ENCODE results near the gene KCNMB2. TPM values are rescaled to one million over a fixed set of nuclear protein-coding genes. Genes with fewer than 3 reads are reported as not detected.

Gene KCNMB2
- total and polyA plus RNA-seq, 4 donors: not detected

DNA sequence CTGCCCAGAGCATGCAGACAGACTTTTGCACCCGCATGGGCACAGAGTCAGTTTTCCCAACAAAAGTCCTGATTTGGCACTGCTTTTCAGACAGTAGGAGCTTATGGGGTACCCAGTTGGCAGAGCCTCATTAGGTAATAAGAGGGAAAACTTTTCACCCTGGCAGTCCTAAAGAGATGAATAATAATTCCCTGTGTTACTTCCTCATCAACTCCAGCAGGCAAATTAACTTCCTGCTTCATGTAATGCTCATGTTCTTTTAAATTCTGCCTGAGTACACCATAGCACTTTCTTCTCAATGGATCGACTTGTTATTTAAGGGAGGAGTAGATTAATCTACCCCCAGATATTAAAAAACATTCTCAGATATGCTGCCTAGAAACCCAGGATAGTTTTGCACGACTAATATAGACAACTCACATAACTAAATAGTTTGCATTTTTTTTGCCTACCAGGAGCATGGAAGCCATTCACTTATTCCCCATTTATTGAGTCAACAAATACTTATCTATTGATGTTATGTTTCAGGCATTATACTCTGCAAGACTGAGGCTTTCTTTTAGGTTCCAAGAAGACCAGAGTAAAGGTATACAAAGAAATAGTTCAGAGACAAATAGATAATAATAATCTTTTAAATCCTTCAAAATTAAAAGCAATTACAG lies 214.5 kb downstream of the KCNMB2 start:
- H3K27ac ChIP-seq (ENCODE audit: low read depth in 1 of 2, low read length in 2 of 2): no peak overlapping the region
- intact Hi-C loops (cut with DNase I): loop anchor here in 1 of 2 donors (2.0 kb wide), 1 partner anchor 72 kb away; no protein-coding TSS in a partner anchor
- H3K4me1 ChIP-seq (ENCODE audit: control insufficient read depth in 1 of 2, insufficient read depth in 2 of 2, low read length in 2 of 2): peaks cover 0 to 2% of the 10 kb centered on the region in 2 donors
- DNase-seq: no peak
- WGBS, 2 donors: 58 to 62% methylated on average over 3 of the region's 3 CpGs
- no peak for ATAC-seq (ENCODE audit: low FRiP score)
- H3K27me3 ChIP-seq (ENCODE audit: control insufficient read depth in 1 of 2, insufficient read depth in 2 of 2, low read length in 1 of 2): no peaks in the 10 kb centered on the region
- peaks cover 6% of the 10 kb centered on the region for H3K9me3 ChIP-seq (ENCODE audit: control insufficient read depth, low read length)
- no peaks in the 10 kb centered on the region for H3K36me3 ChIP-seq (ENCODE audit: control insufficient read depth in 1 of 2, insufficient read depth in 2 of 2, low read length in 1 of 2)
- no peak overlapping the region for H3K4me3 ChIP-seq (ENCODE audit: low read length in 2 of 2)

DNA sequence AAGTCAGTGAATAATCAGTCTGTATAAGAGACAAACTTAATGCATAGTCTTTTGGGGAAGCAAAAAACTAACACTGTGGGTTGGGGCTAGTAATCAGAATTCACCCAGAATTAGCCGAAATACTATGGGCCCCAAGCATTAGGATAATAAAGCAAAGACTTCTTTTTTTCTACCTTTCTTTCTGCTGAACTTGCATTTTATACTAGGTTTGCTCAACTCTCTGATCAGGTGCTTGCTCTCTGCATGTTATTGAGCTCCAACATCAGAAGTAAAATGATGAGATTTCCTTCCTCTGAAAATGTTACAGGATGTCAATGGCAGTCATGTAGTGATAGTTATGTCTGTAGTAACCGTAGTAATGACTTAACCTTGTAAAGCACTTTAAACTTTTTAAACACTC lies 216.6 kb downstream of the KCNMB2 start:
- Histone ChIP-seq H3K9me3 (ENCODE audit: control insufficient read depth, low read length) (peaks cover 3% of the 10 kb centered on the region), H3K36me3 (ENCODE audit: control insufficient read depth in 1 of 2, insufficient read depth in 2 of 2, low read length in 1 of 2) (no peaks in the 10 kb centered on the region), H3K27me3 (ENCODE audit: control insufficient read depth in 1 of 2, insufficient read depth in 2 of 2, low read length in 1 of 2) (no peaks in the 10 kb centered on the region), H3K27ac (ENCODE audit: low read depth in 1 of 2, low read length in 2 of 2) (no peak overlapping the region), H3K4me3 (ENCODE audit: low read length in 2 of 2) (no peak overlapping the region), H3K4me1 (ENCODE audit: control insufficient read depth in 1 of 2, insufficient read depth in 2 of 2, low read length in 2 of 2) (peaks cover 0 to 2% of the 10 kb centered on the region in 2 donors)
- DNase-seq (no peak), ATAC-seq (ENCODE audit: low FRiP score) (no peak)
- 89 to 93% methylated on average over 2 of the region's 2 CpGs for WGBS, 2 donors
- intact Hi-C loops (cut with DNase I): no loop called here

GRCh38 chr3:178754852-178755510 lies 218.7 kb downstream of the KCNMB2 start:
- ATAC-seq (ENCODE audit: low FRiP score): no peak
- no peaks in the 10 kb centered on the region for H3K36me3 ChIP-seq (ENCODE audit: control insufficient read depth in 1 of 2, insufficient read depth in 2 of 2, low read length in 1 of 2)
- intact Hi-C loops (cut with DNase I): no loop called here
- H3K27me3 ChIP-seq (ENCODE audit: control insufficient read depth in 1 of 2, insufficient read depth in 2 of 2, low read length in 1 of 2): no peaks in the 10 kb centered on the region
- no peak overlapping the region for H3K27ac ChIP-seq (ENCODE audit: low read depth in 1 of 2, low read length in 2 of 2)
- H3K9me3 ChIP-seq (ENCODE audit: control insufficient read depth, low read length): peaks cover 3% of the 10 kb centered on the region
- H3K4me3 ChIP-seq (ENCODE audit: low read length in 2 of 2): no peak overlapping the region
- WGBS, 2 donors: 55 to 56% methylated on average over 7 of the region's 7 CpGs
- DNase-seq: no peak
- H3K4me1 ChIP-seq (ENCODE audit: control insufficient read depth in 1 of 2, insufficient read depth in 2 of 2, low read length in 2 of 2): peaks cover 0 to 2% of the 10 kb centered on the region in 2 donors

GRCh38 chr3:178761024-178761423 lies 224.8 kb downstream of the KCNMB2 start:
- Histone ChIP-seq H3K9me3 (ENCODE audit: control insufficient read depth, low read length) (no peaks in the 10 kb centered on the region), H3K27ac (ENCODE audit: low read depth in 1 of 2, low read length in 2 of 2) (no peak overlapping the region), H3K27me3 (ENCODE audit: control insufficient read depth in 1 of 2, insufficient read depth in 2 of 2, low read length in 1 of 2) (no peaks in the 10 kb centered on the region), H3K4me1 (ENCODE audit: control insufficient read depth in 1 of 2, insufficient read depth in 2 of 2, low read length in 2 of 2) (no peaks in the 10 kb centered on the region), H3K36me3 (ENCODE audit: control insufficient read depth in 1 of 2, insufficient read depth in 2 of 2, low read length in 1 of 2) (no peaks in the 10 kb centered on the region), H3K4me3 (ENCODE audit: low read length in 2 of 2) (no peak overlapping the region)
- 60 to 82% methylated on average over 4 of the region's 4 CpGs for WGBS, 2 donors
- intact Hi-C loops (cut with DNase I): no loop called here
- no peak for DNase-seq
- ATAC-seq (ENCODE audit: low FRiP score): no peak

- no peak overlapping the region for H3K4me3 ChIP-seq (ENCODE audit: low read length in 2 of 2)
- no peaks in the 10 kb centered on the region for H3K9me3 ChIP-seq (ENCODE audit: control insufficient read depth, low read length)
- no peak overlapping the region for H3K27ac ChIP-seq (ENCODE audit: low read depth in 1 of 2, low read length in 2 of 2)
- intact Hi-C loops (cut with DNase I): no loop called here
- H3K4me1 ChIP-seq (ENCODE audit: control insufficient read depth in 1 of 2, insufficient read depth in 2 of 2, low read length in 2 of 2): no peaks in the 10 kb centered on the region
- 75 to 80% methylated on average over 3 of the region's 3 CpGs for WGBS, 2 donors
- H3K36me3 ChIP-seq (ENCODE audit: control insufficient read depth in 1 of 2, insufficient read depth in 2 of 2, low read length in 1 of 2): no peaks in the 10 kb centered on the region
- ATAC-seq (ENCODE audit: low FRiP score): no peak
- DNase-seq: no peak
- H3K27me3 ChIP-seq (ENCODE audit: control insufficient read depth in 1 of 2, insufficient read depth in 2 of 2, low read length in 1 of 2): no peaks in the 10 kb centered on the region
Measured at GRCh38 chr3:178761461-178761860, 225.2 kb downstream of the KCNMB2 start.

DNA sequence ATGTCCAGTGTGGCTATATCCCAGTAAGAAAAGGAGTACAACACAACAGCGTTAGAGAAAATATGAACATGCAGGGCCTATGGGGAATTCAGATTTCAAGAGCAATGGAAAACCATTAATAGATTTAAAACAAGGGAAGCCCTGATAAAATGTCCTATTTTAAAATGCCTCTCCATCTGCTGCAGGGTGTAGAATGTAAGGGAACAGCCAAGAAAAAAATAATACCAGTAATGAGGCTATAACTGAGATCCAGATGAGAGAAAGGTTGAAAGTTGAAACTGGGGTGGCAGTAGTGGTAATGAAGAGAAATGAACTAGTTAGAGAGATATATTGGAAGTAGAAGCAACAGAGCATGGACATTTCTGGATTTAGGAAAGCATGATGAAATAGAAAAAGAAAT lies 226.1 kb downstream of the KCNMB2 start:
- no peak for DNase-seq
- 84 to 89% methylated on average over 1 of the region's 1 CpG for WGBS, 2 donors
- Histone ChIP-seq H3K27ac (ENCODE audit: low read depth in 1 of 2, low read length in 2 of 2) (no peak overlapping the region), H3K9me3 (ENCODE audit: control insufficient read depth, low read length) (no peaks in the 10 kb centered on the region), H3K27me3 (ENCODE audit: control insufficient read depth in 1 of 2, insufficient read depth in 2 of 2, low read length in 1 of 2) (no peaks in the 10 kb centered on the region), H3K4me1 (ENCODE audit: control insufficient read depth in 1 of 2, insufficient read depth in 2 of 2, low read length in 2 of 2) (no peaks in the 10 kb centered on the region), H3K4me3 (ENCODE audit: low read length in 2 of 2) (no peak overlapping the region), H3K36me3 (ENCODE audit: control insufficient read depth in 1 of 2, insufficient read depth in 2 of 2, low read length in 1 of 2) (no peaks in the 10 kb centered on the region)
- no peak for ATAC-seq (ENCODE audit: low FRiP score)
- intact Hi-C loops (cut with DNase I): no loop called here

DNA sequence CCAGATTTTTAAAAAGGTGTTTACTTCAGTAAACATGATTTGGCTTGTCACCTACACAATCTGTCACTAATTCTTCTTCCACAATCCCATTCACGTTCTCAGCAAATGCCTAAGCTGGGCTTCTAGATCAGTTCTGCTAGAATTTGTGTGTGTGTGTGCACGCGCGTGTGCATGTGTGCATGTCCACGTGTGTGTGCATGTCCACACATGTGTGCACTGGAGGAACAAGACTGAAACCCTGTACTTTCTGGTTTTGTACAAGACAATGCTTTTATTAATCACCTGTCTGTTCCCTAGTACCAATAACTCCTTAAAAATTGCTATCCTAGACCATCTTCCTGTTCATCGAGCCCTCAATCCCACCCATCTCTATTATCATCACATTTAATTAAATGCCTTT lies 229.2 kb downstream of the KCNMB2 start:
- Histone ChIP-seq H3K27ac (ENCODE audit: low read depth in 1 of 2, low read length in 2 of 2) (no peak overlapping the region), H3K27me3 (ENCODE audit: control insufficient read depth in 1 of 2, insufficient read depth in 2 of 2, low read length in 1 of 2) (no peaks in the 10 kb centered on the region), H3K36me3 (ENCODE audit: control insufficient read depth in 1 of 2, insufficient read depth in 2 of 2, low read length in 1 of 2) (no peaks in the 10 kb centered on the region), H3K4me1 (ENCODE audit: control insufficient read depth in 1 of 2, insufficient read depth in 2 of 2, low read length in 2 of 2) (no peaks in the 10 kb centered on the region), H3K9me3 (ENCODE audit: control insufficient read depth, low read length) (no peaks in the 10 kb centered on the region), H3K4me3 (ENCODE audit: low read length in 2 of 2) (no peak overlapping the region)
- ATAC-seq (ENCODE audit: low FRiP score) (no peak), DNase-seq (no peak)
- 80 to 83% methylated on average over 6 of the region's 6 CpGs for WGBS, 2 donors
- intact Hi-C loops (cut with DNase I): no loop called here

GRCh38 chr3:178767581-178767980 lies 231.3 kb downstream of the KCNMB2 start:
- DNase-seq (no peak), ATAC-seq (ENCODE audit: low FRiP score) (no peak)
- intact Hi-C loops (cut with DNase I): no loop called here
- Histone ChIP-seq H3K36me3 (ENCODE audit: control insufficient read depth in 1 of 2, insufficient read depth in 2 of 2, low read length in 1 of 2) (no peaks in the 10 kb centered on the region), H3K9me3 (ENCODE audit: control insufficient read depth, low read length) (no peaks in the 10 kb centered on the region), H3K27ac (ENCODE audit: low read depth in 1 of 2, low read length in 2 of 2) (no peak overlapping the region), H3K4me1 (ENCODE audit: control insufficient read depth in 1 of 2, insufficient read depth in 2 of 2, low read length in 2 of 2) (no peaks in the 10 kb centered on the region), H3K27me3 (ENCODE audit: control insufficient read depth in 1 of 2, insufficient read depth in 2 of 2, low read length in 1 of 2) (no peaks in the 10 kb centered on the region), H3K4me3 (ENCODE audit: low read length in 2 of 2) (no peak overlapping the region)

Measured in aorta (tissue), 5 donors.